HepG2 (cell line): ENCODE measurements around the gene ZBTB7B. TPM values are rescaled to one million over a fixed set of nuclear protein-coding genes. Genes with fewer than 3 reads are reported as not detected.
A peak's percentile ranks its signal among the peaks of the same experiment; 100 is the strongest.

Experiments used
- CHD2 ChIP-seq: IDR thresholded peaks from 2 replicates; pipeline ENCODE4 v1.6.1; 2011; ENCODE audit warnings: low read depth, low read length, improper control_type of control experiment
- FIP1L1 ChIP-seq: fragments of 200-400 bp; formaldehyde crosslinking; IDR thresholded peaks from 2 replicates; pipeline ENCODE4 v1.6.1; 2018; ENCODE audit warnings: low read depth, mild to moderate bottlenecking, low read length, moderate library complexity, borderline replicate concordance; ENCODE audit not compliant: insufficient read depth
- FOXK2 ChIP-seq: fragments of 450-650 bp; IDR thresholded peaks from 2 replicates; pipeline ENCODE4 v1.6.1; 2016
- GTF2F1 ChIP-seq: fragments of 150-350 bp; IDR thresholded peaks from 2 replicates; pipeline ENCODE4 v1.6.1; 2014; ENCODE audit warnings: low read length
- HOXA3 ChIP-seq: sonication (generic); formaldehyde crosslinking; IDR thresholded peaks from 2 replicates; pipeline ENCODE4 v1.5.0; 2020; ENCODE audit warnings: missing genetic modification reagents
- NFIB ChIP-seq: sonication (generic); formaldehyde crosslinking; IDR thresholded peaks from 2 replicates; pipeline ENCODE4 v1.9.0; 2021; ENCODE audit warnings: missing genetic modification reagents, mild to moderate bottlenecking, borderline replicate concordance
- RFXAP ChIP-seq: sonication (generic); formaldehyde crosslinking; IDR thresholded peaks from 2 replicates; pipeline ENCODE4 v1.4.0; 2020; ENCODE audit warnings: missing genetic modification reagents, borderline replicate concordance
- SMYD3 ChIP-seq: sonication (generic); formaldehyde crosslinking; IDR thresholded peaks from 2 replicates; pipeline ENCODE4 v1.8.1; 2023; ENCODE audit warnings: mild to moderate bottlenecking, missing genetic modification reagents
- SP2 ChIP-seq: sonication (generic); formaldehyde crosslinking; IDR thresholded peaks from 2 replicates; pipeline ENCODE4 v1.5.1; 2020; ENCODE audit warnings: mild to moderate bottlenecking, missing genetic modification reagents
- STAT5B ChIP-seq: sonication (generic); formaldehyde crosslinking; IDR thresholded peaks from 2 replicates; pipeline ENCODE4 v1.4.0; 2020; ENCODE audit warnings: missing genetic modification reagents
- TEAD2 ChIP-seq: sonication (generic); formaldehyde crosslinking; IDR thresholded peaks from 2 replicates; pipeline ENCODE4 v1.9.0; 2021; ENCODE audit warnings: missing genetic modification reagents
- U2AF2 ChIP-seq: fragments of 200-400 bp; formaldehyde crosslinking; IDR thresholded peaks from 2 replicates; pipeline ENCODE4 v1.6.1; 2017; ENCODE audit warnings: low read depth, mild to moderate bottlenecking, low read length
- ZBTB7B ChIP-seq: sonication (generic); formaldehyde crosslinking; IDR thresholded peaks from 2 replicates; pipeline ENCODE4 v1.4.0; 2020; ENCODE audit warnings: missing genetic modification reagents
- ZBTB8A ChIP-seq: sonication (generic); formaldehyde crosslinking; IDR thresholded peaks from 2 replicates; pipeline ENCODE4 v1.4.0; 2020; ENCODE audit warnings: mild to moderate bottlenecking, low read depth, missing genetic modification reagents, borderline replicate concordance
- ZNF235 ChIP-seq: sonication (generic); formaldehyde crosslinking; IDR thresholded peaks from 2 replicates; pipeline ENCODE4 v1.8.1; 2023; ENCODE audit warnings: mild to moderate bottlenecking, missing genetic modification reagents, borderline replicate concordance
- ZNF431 ChIP-seq: sonication (generic); formaldehyde crosslinking; IDR thresholded peaks from 2 replicates; pipeline ENCODE4 v1.9.0; 2022; ENCODE audit warnings: missing genetic modification reagents, low read depth, mild to moderate bottlenecking, borderline replicate concordance
- ZNF639 ChIP-seq: conservative IDR thresholded peaks from 2 replicates; pipeline ENCODE4 v1.6.1; 2018; ENCODE audit warnings: missing genetic modification reagents
- ZNF75D ChIP-seq: sonication (generic); formaldehyde crosslinking; IDR thresholded peaks from 2 replicates; pipeline ENCODE4 v1.8.1; 2023; ENCODE audit warnings: missing genetic modification reagents, mild to moderate bottlenecking, borderline replicate concordance
- polyA plus RNA-seq, 8 experiments: library from polyadenylated mRNA; depleted of rRNA in 3 of 8; stranded (reverse) in 7 of 8; unstranded in 1 of 8; fragments of >200 nt; fragmentation: Illumina TruSeq in 4 of 8; extraction: Trizol in 4 of 8; gene quantifications; 2 replicates each; pipeline versions ENCODE4 v1.2.1 to v1.2.3, GENCODE V29; 2011 to 2016; ENCODE audit warnings: low read depth in 4 of 8, missing spikeins in 1 of 8, mixed read lengths in 1 of 8; ENCODE audit not compliant: insufficient read depth in 1 of 8
- total RNA-seq, 5 experiments: library from RNA; depleted of rRNA; stranded (reverse); fragments of >200 nt; fragmentation: Illumina TruSeq; extraction: Trizol; gene quantifications; 2 replicates each; pipeline ENCODE4 v1.2.3, GENCODE V29; 2016; ENCODE audit warnings: low read depth in 1 of 5
- TF ChIP-seq, protein P1 (sequence below): sonication (generic); formaldehyde crosslinking; IDR thresholded peaks from 2 replicates; pipeline ENCODE4 v1.5.0; 2020; ENCODE audit warnings: mild to moderate bottlenecking, missing genetic modification reagents
- TF ChIP-seq, protein P2 (sequence below): sonication (generic); formaldehyde crosslinking; IDR thresholded peaks from 2 replicates; pipeline ENCODE4 v1.4.0; 2020; ENCODE audit warnings: missing genetic modification reagents
- TF ChIP-seq, protein P3 (sequence below): sonication (generic); formaldehyde crosslinking; IDR thresholded peaks from 2 replicates; pipeline ENCODE4 v1.5.0; 2020; ENCODE audit warnings: missing genetic modification reagents
- TF ChIP-seq, protein P4 (sequence below): sonication (generic); formaldehyde crosslinking; conservative IDR thresholded peaks from 2 replicates; pipeline ENCODE4 v1.8.0; 2022; ENCODE audit warnings: low read depth, missing genetic modification reagents

ZBTB7B gene
- total and polyA plus RNA-seq, 2 of the 13 experiments (the other 11 are each of a cell fraction or from before 2014, with no cell fraction given), result 15.5 to 17.5 TPM

GRCh38 chr1:154999571-155000410, 2.8 kb upstream of the ZBTB7B start (continued):
- TF ChIP-seq ZBTB8A (CRISPR knock-in tag), result no peak
- TF ChIP-seq ZNF639 (CRISPR knock-in tag), result no peak
- TF ChIP-seq, protein P1, sequence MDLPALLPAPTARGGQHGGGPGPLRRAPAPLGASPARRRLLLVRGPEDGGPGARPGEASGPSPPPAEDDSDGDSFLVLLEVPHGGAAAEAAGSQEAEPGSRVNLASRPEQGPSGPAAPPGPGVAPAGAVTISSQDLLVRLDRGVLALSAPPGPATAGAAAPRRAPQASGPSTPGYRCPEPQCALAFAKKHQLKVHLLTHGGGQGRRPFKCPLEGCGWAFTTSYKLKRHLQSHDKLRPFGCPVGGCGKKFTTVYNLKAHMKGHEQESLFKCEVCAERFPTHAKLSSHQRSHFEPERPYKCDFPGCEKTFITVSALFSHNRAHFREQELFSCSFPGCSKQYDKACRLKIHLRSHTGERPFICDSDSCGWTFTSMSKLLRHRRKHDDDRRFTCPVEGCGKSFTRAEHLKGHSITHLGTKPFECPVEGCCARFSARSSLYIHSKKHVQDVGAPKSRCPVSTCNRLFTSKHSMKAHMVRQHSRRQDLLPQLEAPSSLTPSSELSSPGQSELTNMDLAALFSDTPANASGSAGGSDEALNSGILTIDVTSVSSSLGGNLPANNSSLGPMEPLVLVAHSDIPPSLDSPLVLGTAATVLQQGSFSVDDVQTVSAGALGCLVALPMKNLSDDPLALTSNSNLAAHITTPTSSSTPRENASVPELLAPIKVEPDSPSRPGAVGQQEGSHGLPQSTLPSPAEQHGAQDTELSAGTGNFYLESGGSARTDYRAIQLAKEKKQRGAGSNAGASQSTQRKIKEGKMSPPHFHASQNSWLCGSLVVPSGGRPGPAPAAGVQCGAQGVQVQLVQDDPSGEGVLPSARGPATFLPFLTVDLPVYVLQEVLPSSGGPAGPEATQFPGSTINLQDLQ (CRISPR knock-in tag), result no peak
- no peak for TF ChIP-seq GTF2F1
- no peak for TF ChIP-seq STAT5B (CRISPR knock-in tag)
- 0 out of 2 replicates have a peak, but pooled peaks have one; percentile 22 for TF ChIP-seq FIP1L1
- TF ChIP-seq, protein P2, sequence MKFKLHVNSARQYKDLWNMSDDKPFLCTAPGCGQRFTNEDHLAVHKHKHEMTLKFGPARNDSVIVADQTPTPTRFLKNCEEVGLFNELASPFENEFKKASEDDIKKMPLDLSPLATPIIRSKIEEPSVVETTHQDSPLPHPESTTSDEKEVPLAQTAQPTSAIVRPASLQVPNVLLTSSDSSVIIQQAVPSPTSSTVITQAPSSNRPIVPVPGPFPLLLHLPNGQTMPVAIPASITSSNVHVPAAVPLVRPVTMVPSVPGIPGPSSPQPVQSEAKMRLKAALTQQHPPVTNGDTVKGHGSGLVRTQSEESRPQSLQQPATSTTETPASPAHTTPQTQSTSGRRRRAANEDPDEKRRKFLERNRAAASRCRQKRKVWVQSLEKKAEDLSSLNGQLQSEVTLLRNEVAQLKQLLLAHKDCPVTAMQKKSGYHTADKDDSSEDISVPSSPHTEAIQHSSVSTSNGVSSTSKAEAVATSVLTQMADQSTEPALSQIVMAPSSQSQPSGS (CRISPR knock-in tag), result no peak
- TF ChIP-seq ZNF235, result no peak
- peak; percentile 53; the same call in 1 of the 2 replicates for TF ChIP-seq ZBTB7B
- no peak for TF ChIP-seq SMYD3 (CRISPR knock-in tag)
- TF ChIP-seq, protein P3, sequence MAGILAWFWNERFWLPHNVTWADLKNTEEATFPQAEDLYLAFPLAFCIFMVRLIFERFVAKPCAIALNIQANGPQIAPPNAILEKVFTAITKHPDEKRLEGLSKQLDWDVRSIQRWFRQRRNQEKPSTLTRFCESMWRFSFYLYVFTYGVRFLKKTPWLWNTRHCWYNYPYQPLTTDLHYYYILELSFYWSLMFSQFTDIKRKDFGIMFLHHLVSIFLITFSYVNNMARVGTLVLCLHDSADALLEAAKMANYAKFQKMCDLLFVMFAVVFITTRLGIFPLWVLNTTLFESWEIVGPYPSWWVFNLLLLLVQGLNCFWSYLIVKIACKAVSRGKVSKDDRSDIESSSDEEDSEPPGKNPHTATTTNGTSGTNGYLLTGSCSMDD (CRISPR knock-in tag), result no peak
- TF ChIP-seq HOXA3 (CRISPR knock-in tag), result no peak; the same call in 1 of the 2 replicates
- TF ChIP-seq CHD2, result no peak
- TF ChIP-seq FOXK2, result no peak
- TF ChIP-seq U2AF2, result no peak
- TF ChIP-seq SP2 (CRISPR knock-in tag), result 0 out of 2 replicates have a peak, but pooled peaks have one; percentile 36
- TF ChIP-seq, protein P4, sequence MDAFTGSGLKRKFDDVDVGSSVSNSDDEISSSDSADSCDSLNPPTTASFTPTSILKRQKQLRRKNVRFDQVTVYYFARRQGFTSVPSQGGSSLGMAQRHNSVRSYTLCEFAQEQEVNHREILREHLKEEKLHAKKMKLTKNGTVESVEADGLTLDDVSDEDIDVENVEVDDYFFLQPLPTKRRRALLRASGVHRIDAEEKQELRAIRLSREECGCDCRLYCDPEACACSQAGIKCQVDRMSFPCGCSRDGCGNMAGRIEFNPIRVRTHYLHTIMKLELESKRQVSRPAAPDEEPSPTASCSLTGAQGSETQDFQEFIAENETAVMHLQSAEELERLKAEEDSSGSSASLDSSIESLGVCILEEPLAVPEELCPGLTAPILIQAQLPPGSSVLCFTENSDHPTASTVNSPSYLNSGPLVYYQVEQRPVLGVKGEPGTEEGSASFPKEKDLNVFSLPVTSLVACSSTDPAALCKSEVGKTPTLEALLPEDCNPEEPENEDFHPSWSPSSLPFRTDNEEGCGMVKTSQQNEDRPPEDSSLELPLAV, result no peak
- no peak for TF ChIP-seq ZNF75D
- TF ChIP-seq ZNF431 (CRISPR knock-in tag), result no peak
- no peak for TF ChIP-seq NFIB
- TF ChIP-seq TEAD2, result no peak
- TF ChIP-seq RFXAP, result no peak
